ENCODE results near the gene LRRC23.

GRCh38 chr12:6962285-6963015, 57.8 kb downstream of the LRRC23 start:
- TF ChIP-seq, protein P1, sequence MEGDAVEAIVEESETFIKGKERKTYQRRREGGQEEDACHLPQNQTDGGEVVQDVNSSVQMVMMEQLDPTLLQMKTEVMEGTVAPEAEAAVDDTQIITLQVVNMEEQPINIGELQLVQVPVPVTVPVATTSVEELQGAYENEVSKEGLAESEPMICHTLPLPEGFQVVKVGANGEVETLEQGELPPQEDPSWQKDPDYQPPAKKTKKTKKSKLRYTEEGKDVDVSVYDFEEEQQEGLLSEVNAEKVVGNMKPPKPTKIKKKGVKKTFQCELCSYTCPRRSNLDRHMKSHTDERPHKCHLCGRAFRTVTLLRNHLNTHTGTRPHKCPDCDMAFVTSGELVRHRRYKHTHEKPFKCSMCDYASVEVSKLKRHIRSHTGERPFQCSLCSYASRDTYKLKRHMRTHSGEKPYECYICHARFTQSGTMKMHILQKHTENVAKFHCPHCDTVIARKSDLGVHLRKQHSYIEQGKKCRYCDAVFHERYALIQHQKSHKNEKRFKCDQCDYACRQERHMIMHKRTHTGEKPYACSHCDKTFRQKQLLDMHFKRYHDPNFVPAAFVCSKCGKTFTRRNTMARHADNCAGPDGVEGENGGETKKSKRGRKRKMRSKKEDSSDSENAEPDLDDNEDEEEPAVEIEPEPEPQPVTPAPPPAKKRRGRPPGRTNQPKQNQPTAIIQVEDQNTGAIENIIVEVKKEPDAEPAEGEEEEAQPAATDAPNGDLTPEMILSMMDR (IDR thresholded peaks at IDR 0.05), result no peak
- no peak for TF ChIP-seq POLR2A (IDR thresholded peaks at IDR 0.05)

Measured in right lobe of liver (tissue), 4 donors.